UCSD-AML1 (cell line): ENCODE results near the gene PCGF2.

ENCODE experiments used
- DNase-seq: peaks from one replicate; lab custom pipeline; 2025; ENCODE audit not compliant: unreplicated experiment; lab: John Stamatoyannopoulos, UW

Gene PCGF2

GRCh38 chr17:38719943-38720641 lies 28.0 kb downstream of the PCGF2 start:
- DNase-seq: no peak

- no peak for DNase-seq
Measured at GRCh38 chr17:38719289-38719942, 28.7 kb downstream of the PCGF2 start.

GRCh38 chr17:38717139-38717745 lies 30.9 kb downstream of the PCGF2 start:
- DNase-seq: no peak

- DNase-seq: no peak
Measured at GRCh38 chr17:38716368-38717005, 31.6 kb downstream of the PCGF2 start.

GRCh38 chr17:38715216-38715943 lies 32.8 kb downstream of the PCGF2 start:
- no peak for DNase-seq

GRCh38 chr17:38713456-38714075 lies 34.6 kb downstream of the PCGF2 start:
- no peak for DNase-seq

- no peak for DNase-seq
Measured at GRCh38 chr17:38712593-38712992, 35.5 kb downstream of the PCGF2 start.

- DNase-seq: peak; percentile 25
Measured at GRCh38 chr17:38711792-38712571, 36.2 kb downstream of the PCGF2 start.

GRCh38 chr17:38710985-38711384 lies 37.2 kb downstream of the PCGF2 start:
- DNase-seq: no peak

GRCh38 chr17:38710604-38710962 lies 37.6 kb downstream of the PCGF2 start:
- no peak for DNase-seq

- DNase-seq: no peak
Measured at GRCh38 chr17:38709864-38710603, 38.1 kb downstream of the PCGF2 start.

GRCh38 chr17:38709104-38709820 lies 38.9 kb downstream of the PCGF2 start:
- DNase-seq: no peak

GRCh38 chr17:38707678-38708351 lies 40.3 kb downstream of the PCGF2 start:
- DNase-seq: no peak

GRCh38 chr17:38706505-38707216 lies 41.5 kb downstream of the PCGF2 start:
- DNase-seq: no peak

- DNase-seq: peak; percentile 24
Measured at GRCh38 chr17:38705803-38706504, 42.2 kb downstream of the PCGF2 start.

GRCh38 chr17:38705523-38705802 lies 42.7 kb downstream of the PCGF2 start:
- no peak for DNase-seq
